Activated naive CD4-positive, alpha-beta T cell treated with anti-CD3 and anti-CD28 coated beads for 36 hours (primary cell): ENCODE data around the gene MORN4. TPM values are rescaled to one million over a fixed set of nuclear protein-coding genes. Genes with fewer than 3 reads are reported as not detected.

ENCODE experiments used
- CTCF ChIA-PET: fragments of 350-600 bp; sonication (Branson Sonifier 250); formaldehyde crosslinking; loops from one replicate; lab custom pipeline; 2021; ENCODE audit warnings: antibody characterized with exemption; lab: Charles Lee
- DNase-seq: peaks from one replicate; pipeline ENCODE4 v3.0.0-alpha.2; 2020
- H3K27ac Mint-ChIP-seq: one replicate; pipeline ENCODE4 v1.8.0; 2021; ENCODE audit warnings: mild to moderate bottlenecking, mixed read lengths
- H3K27me3 Mint-ChIP-seq: one replicate; pipeline ENCODE4 v1.8.0; 2021; ENCODE audit warnings: low read depth, mixed read lengths
- H3K36me3 Mint-ChIP-seq: one replicate; pipeline ENCODE4 v1.8.0; 2021; ENCODE audit warnings: low read depth, mixed read lengths
- H3K4me1 Mint-ChIP-seq: one replicate; pipeline ENCODE4 v1.8.0; 2021; ENCODE audit warnings: low read depth, mixed read lengths
- H3K4me3 Mint-ChIP-seq: one replicate; pipeline ENCODE4 v1.8.0; 2021; ENCODE audit warnings: mild to moderate bottlenecking, moderate library complexity, mixed read lengths
- H3K9me3 Mint-ChIP-seq: one replicate; pipeline ENCODE4 v1.8.0; 2021; ENCODE audit warnings: mixed read lengths
- intact Hi-C: fragments of 100-400 bp; cut with micrococcal nuclease; formaldehyde crosslinking; loops from one replicate; pipeline ENCODE4 v1.15.1; 2023
- total RNA-seq, 2 experiments: library from RNA; stranded (reverse); gene quantifications; one replicate each; pipeline ENCODE4 v1.2.3, GENCODE V29; 2021

MORN4 gene
- 10 to 100 TPM; 10.7 TPM for total RNA-seq

- intact Hi-C loops: loop anchor here (1.0 to 2.0 kb wide), 2 partner anchors 16 to 104 kb away; partner anchors contain the start of gene ZFYVE27
- Mint-ChIP-seq H3K27ac (peak within 1 kb of the TSS; percentile 80), H3K36me3 (peaks cover 2% of the 10 kb centered on the region), H3K9me3 (no peaks in the 10 kb centered on the region), H3K4me3 (peak within 1 kb of the TSS; percentile 99), H3K27me3 (no peaks in the 10 kb centered on the region), H3K4me1 (peaks cover 14% of the 10 kb centered on the region)
- peak; percentile 95 for DNase-seq
- CTCF ChIA-PET: interaction anchor here (0.6 to 1.3 kb wide), 2 partner anchors 9 to 191 kb away, joined by 3 read pairs; no protein-coding TSS in a partner anchor
Observed at GRCh38 chr10:97632949-97633884, at the start of gene MORN4. MORN4 (minus strand) TSS chr10:97633500; CDS start chr10:97619653, 13,847 bp downstream.

DNA sequence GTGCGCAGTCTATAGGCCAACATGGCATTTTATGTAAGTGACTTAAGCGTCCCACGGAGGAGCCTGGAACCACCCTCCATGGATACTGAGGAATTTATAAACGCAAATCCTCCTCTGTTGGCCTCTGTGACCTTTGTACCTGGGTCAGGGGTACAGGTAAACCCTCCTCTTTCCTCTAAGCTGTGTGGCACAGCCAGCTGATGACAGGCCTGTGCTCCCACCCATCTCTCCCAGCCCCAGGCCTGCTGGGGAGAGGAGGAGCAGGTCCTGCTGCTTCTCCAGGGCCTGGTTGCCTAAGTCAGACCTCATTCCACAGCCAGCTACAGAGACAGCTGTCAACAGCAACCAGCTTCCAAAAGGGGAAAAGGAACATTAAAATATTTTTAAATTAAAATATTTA, 48.7 kb upstream of the MORN4 start:
- intact Hi-C loops: no loop called here
- no peaks in the 10 kb centered on the region for H3K9me3 Mint-ChIP-seq
- H3K27me3 Mint-ChIP-seq: no peaks in the 10 kb centered on the region
- peaks cover 2% of the 10 kb centered on the region for H3K36me3 Mint-ChIP-seq
- no peak overlapping the region for H3K27ac Mint-ChIP-seq
- DNase-seq: no peak
- CTCF ChIA-PET: interaction anchor here (0.7 to 3.1 kb wide), 6 partner anchors 7 to 187 kb away, joined by 3 to 12 read pairs (median 6); partner anchors contain the start of gene ZFYVE27
- H3K4me1 Mint-ChIP-seq: peaks cover 4% of the 10 kb centered on the region
- no peak overlapping the region for H3K4me3 Mint-ChIP-seq

GRCh38 chr10:97679594-97679993, 46.3 kb upstream of the MORN4 start:
- Mint-ChIP-seq H3K36me3 (peaks cover 2% of the 10 kb centered on the region), H3K27ac (no peak overlapping the region), H3K27me3 (no peaks in the 10 kb centered on the region), H3K4me1 (no peaks in the 10 kb centered on the region), H3K4me3 (no peak overlapping the region), H3K9me3 (no peaks in the 10 kb centered on the region)
- CTCF ChIA-PET: interaction anchor here (1.3 to 6.5 kb wide), 6 partner anchors 7 to 53 kb away, joined by 3 to 45 read pairs (median 5); partner anchors contain the start of gene AVPI1
- no peak for DNase-seq
- intact Hi-C loops: no loop called here

GRCh38 chr10:97676770-97677581, 43.7 kb upstream of the MORN4 start:
- no peaks in the 10 kb centered on the region for H3K9me3 Mint-ChIP-seq
- H3K36me3 Mint-ChIP-seq: peaks cover 2% of the 10 kb centered on the region
- CTCF ChIA-PET: interaction anchor here (0.6 to 6.5 kb wide), 20 partner anchors 9 to 192 kb away, joined by 3 to 45 read pairs (median 3); partner anchors contain the start of genes AVPI1, MARVELD1 and ZFYVE27
- no peak overlapping the region for H3K27ac Mint-ChIP-seq
- no peak overlapping the region for H3K4me3 Mint-ChIP-seq
- no peaks in the 10 kb centered on the region for H3K4me1 Mint-ChIP-seq
- DNase-seq: peak; percentile 48
- H3K27me3 Mint-ChIP-seq: no peaks in the 10 kb centered on the region
- intact Hi-C loops: loop anchor here (1.0 to 2.0 kb wide), 5 partner anchors 9 to 192 kb away; partner anchors contain the start of gene ANKRD2

DNA sequence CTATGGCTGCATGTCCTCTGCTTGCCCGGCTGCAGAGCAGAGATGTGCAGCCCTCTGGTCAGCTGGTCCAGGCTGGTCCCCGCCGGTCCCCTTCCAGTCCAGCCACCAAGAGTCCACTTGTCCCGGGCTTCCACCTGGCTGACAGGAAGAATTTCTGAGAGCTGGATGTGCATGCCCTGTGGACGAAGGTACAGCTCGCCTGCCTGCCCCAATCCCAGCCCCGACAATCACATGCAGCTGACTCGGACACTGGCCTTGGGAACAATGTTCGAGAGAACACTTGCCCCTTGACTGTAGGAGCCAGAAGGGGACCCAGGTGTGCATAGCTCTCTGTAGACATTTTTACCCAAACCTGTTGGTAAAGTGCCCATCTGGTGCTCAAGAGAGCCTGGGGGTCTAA, 41.9 kb upstream of the MORN4 start:
- H3K4me1 Mint-ChIP-seq: no peaks in the 10 kb centered on the region
- H3K27me3 Mint-ChIP-seq: no peaks in the 10 kb centered on the region
- H3K27ac Mint-ChIP-seq: no peak overlapping the region
- no peaks in the 10 kb centered on the region for H3K9me3 Mint-ChIP-seq
- H3K36me3 Mint-ChIP-seq: peaks cover 3% of the 10 kb centered on the region
- intact Hi-C loops: no loop called here
- H3K4me3 Mint-ChIP-seq: no peak overlapping the region
- CTCF ChIA-PET: interaction anchor here (2.4 to 6.5 kb wide), 4 partner anchors 8 to 104 kb away, joined by 8 to 45 read pairs (median 23); partner anchors contain the start of gene AVPI1
- no peak for DNase-seq

GRCh38 chr10:97673736-97674525, 40.6 kb upstream of the MORN4 start:
- CTCF ChIA-PET: interaction anchor here (2.4 to 6.5 kb wide), 2 partner anchors 9 to 13 kb away, joined by 10 to 45 read pairs; partner anchors contain the start of gene AVPI1
- peak; percentile 45 for DNase-seq
- intact Hi-C loops: no loop called here
- Mint-ChIP-seq H3K4me1 (no peaks in the 10 kb centered on the region), H3K9me3 (no peaks in the 10 kb centered on the region), H3K27me3 (no peaks in the 10 kb centered on the region), H3K27ac (no peak overlapping the region), H3K36me3 (peaks cover 3% of the 10 kb centered on the region), H3K4me3 (no peak overlapping the region)

DNA sequence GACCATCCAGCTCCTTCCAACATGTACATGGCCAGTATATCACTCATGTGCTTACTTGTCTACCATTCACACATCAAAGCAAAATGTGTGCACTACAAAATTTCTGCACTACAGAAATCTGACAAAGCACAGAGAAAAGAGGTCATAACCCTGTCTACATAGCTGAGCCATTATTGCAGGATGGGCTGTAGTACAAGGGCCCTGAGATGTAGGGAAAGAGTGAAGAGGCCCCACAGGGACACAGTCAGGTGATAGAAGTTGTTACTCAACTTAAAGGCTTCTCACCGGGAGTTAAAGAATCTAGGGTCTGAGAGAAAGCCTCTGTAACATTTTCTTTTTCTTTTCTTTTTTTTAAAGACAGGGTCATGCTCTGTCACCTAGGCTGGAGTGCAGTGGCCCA, 36.3 kb upstream of the MORN4 start:
- Mint-ChIP-seq H3K27me3 (no peaks in the 10 kb centered on the region), H3K36me3 (peaks cover 9% of the 10 kb centered on the region), H3K4me1 (no peaks in the 10 kb centered on the region), H3K4me3 (no peak overlapping the region), H3K27ac (no peak overlapping the region), H3K9me3 (no peaks in the 10 kb centered on the region)
- no peak for DNase-seq
- intact Hi-C loops: no loop called here
- CTCF ChIA-PET: interaction anchor here (1.0 to 1.4 kb wide), 3 partner anchors 10 to 205 kb away, joined by 3 to 6 read pairs (median 4); no protein-coding TSS in a partner anchor

- Mint-ChIP-seq H3K9me3 (no peaks in the 10 kb centered on the region), H3K27ac (no peak overlapping the region), H3K27me3 (no peaks in the 10 kb centered on the region), H3K4me1 (no peaks in the 10 kb centered on the region), H3K4me3 (no peak overlapping the region), H3K36me3 (peaks cover 13% of the 10 kb centered on the region)
- intact Hi-C loops: no loop called here
- no peak for DNase-seq
- CTCF ChIA-PET: interaction anchor here (1.3 to 1.4 kb wide), 2 partner anchors 9 to 12 kb away, joined by 5 read pairs; no protein-coding TSS in a partner anchor
Observed at GRCh38 chr10:97667463-97667862, 34.2 kb upstream of the MORN4 start.

GRCh38 chr10:97666992-97667391, 33.7 kb upstream of the MORN4 start:
- no peaks in the 10 kb centered on the region for H3K4me1 Mint-ChIP-seq
- H3K36me3 Mint-ChIP-seq: peaks cover 13% of the 10 kb centered on the region
- no peaks in the 10 kb centered on the region for H3K9me3 Mint-ChIP-seq
- H3K27me3 Mint-ChIP-seq: no peaks in the 10 kb centered on the region
- H3K4me3 Mint-ChIP-seq: no peak overlapping the region
- DNase-seq: no peak
- intact Hi-C loops: no loop called here
- H3K27ac Mint-ChIP-seq: no peak overlapping the region
- CTCF ChIA-PET: interaction anchor here (1.4 kb wide), 1 partner anchor 12 kb away, joined by 5 read pairs; no protein-coding TSS in a partner anchor

GRCh38 chr10:97664282-97664850, 31.1 kb upstream of the MORN4 start:
- DNase-seq: no peak
- CTCF ChIA-PET: interaction anchor here (0.6 kb wide), 1 partner anchor 82 kb away, joined by 3 read pairs; no protein-coding TSS in a partner anchor
- intact Hi-C loops: no loop called here
- H3K9me3 Mint-ChIP-seq: no peaks in the 10 kb centered on the region
- H3K36me3 Mint-ChIP-seq: peaks cover 14% of the 10 kb centered on the region
- no peaks in the 10 kb centered on the region for H3K27me3 Mint-ChIP-seq
- no peak overlapping the region for H3K4me3 Mint-ChIP-seq
- no peaks in the 10 kb centered on the region for H3K4me1 Mint-ChIP-seq
- H3K27ac Mint-ChIP-seq: no peak overlapping the region

- Mint-ChIP-seq H3K27ac (no peak overlapping the region), H3K27me3 (no peaks in the 10 kb centered on the region), H3K4me1 (no peaks in the 10 kb centered on the region), H3K9me3 (no peaks in the 10 kb centered on the region), H3K4me3 (no peak overlapping the region), H3K36me3 (peaks cover 20% of the 10 kb centered on the region)
- CTCF ChIA-PET: interaction anchor here (0.6 kb wide), 1 partner anchor 63 kb away, joined by 3 read pairs; no protein-coding TSS in a partner anchor
- intact Hi-C loops: no loop called here
- DNase-seq: no peak
Observed at GRCh38 chr10:97659589-97659988, 26.3 kb upstream of the MORN4 start.
